B cell (primary cell): ENCODE measurements around the gene DUSP15. TPM values are rescaled to one million over a fixed set of nuclear protein-coding genes. Genes with fewer than 3 reads are reported as not detected.

ENCODE experiments used
- ATAC-seq: fragments of 200-7000 bp; cut with Tn5 transposase; one replicate; pipeline ENCODE4 v1.10.0; 2021; ENCODE audit warnings: low read depth, mild to moderate bottlenecking, moderate number of reproducible peaks, moderate library complexity
- CTCF ChIA-PET: fragments of 350-600 bp; sonication (Branson Sonifier 250); formaldehyde crosslinking; loops from one replicate; lab custom pipeline; 2021; ENCODE audit warnings: antibody characterized with exemption, inconsistent platforms; lab: Charles Lee
- POLR2A ChIA-PET: fragments of 350-600 bp; sonication (Branson Sonifier 250); formaldehyde crosslinking; loops from one replicate; lab custom pipeline; 2021; ENCODE audit warnings: antibody characterized with exemption; lab: Charles Lee
- DNase-seq: peaks from one replicate; pipeline ENCODE4 v3.0.0; 2013
- H2AFZ ChIP-seq: 2 replicates; pipeline ENCODE4 v1.6.1; 2012; ENCODE audit warnings: mild to moderate bottlenecking, low read depth, low read length; ENCODE audit not compliant: insufficient read depth, poor library complexity, severe bottlenecking
- H3K27ac ChIP-seq, 2 donors: 1 replicate in 1 of 2; 2 replicates in 1 of 2; pipeline ENCODE4 v1.5.1; 2012 to 2013; ENCODE audit warnings: low read length in 2 of 2, mild to moderate bottlenecking in 2 of 2, moderate library complexity in 1 of 2
- H3K27me3 ChIP-seq, 4 experiments: fragments of 200-600 bp in 1 of 4; sonication (generic) in 1 of 4; replicated peaks in 1 of 4; 1 replicate in 2 of 4; 2 replicates in 2 of 4; pipeline versions ENCODE4 v1.6.1 to v1.7.0; 2013 to 2016; ENCODE audit warnings: low read length in 3 of 4, mild to moderate bottlenecking in 2 of 4, mixed read lengths in 1 of 4, moderate library complexity in 1 of 4; ENCODE audit not compliant: insufficient read depth in 4 of 4, control insufficient read depth in 3 of 4; ENCODE audit errors: control extremely low read depth in 1 of 4
- H3K36me3 ChIP-seq, 2 experiments: replicated peaks in 1 of 2; 1 replicate in 1 of 2; 2 replicates in 1 of 2; pipeline versions ENCODE4 v1.6.1 to v1.7.1; 2013; ENCODE audit warnings: low read length in 1 of 2; ENCODE audit not compliant: insufficient read depth in 2 of 2, control insufficient read depth in 1 of 2; ENCODE audit errors: control extremely low read depth in 1 of 2, extremely low read depth in 1 of 2
- H3K4me1 ChIP-seq, 2 donors: fragments of 200-600 bp in 1 of 2; sonication (generic) in 1 of 2; 1 replicate in 1 of 2; 2 replicates in 1 of 2; pipeline versions ENCODE4 v1.5.1 to v1.6.1; 2013 to 2017; ENCODE audit warnings: low read length in 2 of 2; ENCODE audit not compliant: control insufficient read depth in 2 of 2, insufficient read depth in 2 of 2
- H3K4me2 ChIP-seq: replicated peaks from 2 replicates; pipeline ENCODE3; 2012; ENCODE audit warnings: mild to moderate bottlenecking, low read depth, low read length; ENCODE audit not compliant: poor library complexity, severe bottlenecking
- H3K4me3 ChIP-seq, 5 experiments: fragments of 200-600 bp in 1 of 5; sonication (generic) in 1 of 5; 1 replicate in 3 of 5; 2 replicates in 2 of 5; pipeline versions ENCODE4 v1.5.1 to v1.7.0; 2011 to 2016; ENCODE audit warnings: low read length in 4 of 5, mild to moderate bottlenecking in 4 of 5, low read depth in 2 of 5, control low read depth in 1 of 5, moderate library complexity in 1 of 5; ENCODE audit not compliant: insufficient read depth in 1 of 5; ENCODE audit errors: control extremely low read depth in 1 of 5, extremely low read depth in 1 of 5
- H3K79me2 ChIP-seq: fragments of 200-600 bp; sonication (generic); one replicate; pipeline ENCODE4 v1.6.0; 2016; ENCODE audit warnings: low read length; ENCODE audit not compliant: control insufficient read depth, insufficient read depth
- H3K9ac ChIP-seq: fragments of 200-600 bp; sonication (generic); 2 replicates; pipeline ENCODE4 v1.6.1; 2017; ENCODE audit warnings: mild to moderate bottlenecking, low read length, moderate library complexity
- H3K9me3 ChIP-seq, 3 donors: one replicate each; pipeline versions ENCODE4 v1.6.1 to v1.7.1; 2013; ENCODE audit warnings: low read length in 2 of 3; ENCODE audit not compliant: control insufficient read depth in 2 of 3, insufficient read depth in 1 of 3; ENCODE audit errors: control extremely low read depth in 1 of 3
- H4K20me1 ChIP-seq: 2 replicates; pipeline ENCODE4 v1.6.0; 2012; ENCODE audit warnings: mild to moderate bottlenecking, low read length; ENCODE audit not compliant: insufficient read depth, control insufficient read depth, poor library complexity, severe bottlenecking
- H3K27ac Mint-ChIP-seq: one replicate; pipeline ENCODE4 v1.8.0; 2021; ENCODE audit warnings: mixed read lengths
- H3K27me3 Mint-ChIP-seq: one replicate; pipeline ENCODE4 v1.8.0; 2021; ENCODE audit warnings: mixed read lengths
- H3K4me1 Mint-ChIP-seq: one replicate; pipeline ENCODE4 v1.8.0; 2021; ENCODE audit warnings: mixed read lengths
- H3K4me3 Mint-ChIP-seq: one replicate; pipeline ENCODE4 v1.8.0; 2021; ENCODE audit warnings: mixed read lengths
- H3K9me3 Mint-ChIP-seq: one replicate; pipeline ENCODE4 v1.8.0; 2022; ENCODE audit warnings: mixed read lengths; ENCODE audit not compliant: insufficient read depth
- CTCF ChIP-seq: fragments of 200-600 bp; IDR thresholded peaks from one replicate; pipeline ENCODE4 v1.8.0; 2022; ENCODE audit warnings: antibody characterized with exemption, mild to moderate bottlenecking
- EZH2 ChIP-seq: IDR thresholded peaks from 2 replicates; pipeline ENCODE4 v1.6.1; 2012; ENCODE audit warnings: borderline replicate concordance, low read depth, mild to moderate bottlenecking, moderate library complexity, low read length; ENCODE audit not compliant: insufficient read depth, poor library complexity, severe bottlenecking
- WGBS: methylation state at CpG from one replicate; pipeline ENCODE4 v1.1.5; 2013; ENCODE audit warnings: missing lambda C conversion rate; ENCODE audit not compliant: insufficient coverage; 5-methylcytosine and 5-hydroxymethylcytosine counted together
- intact Hi-C: fragments of 100-400 bp; cut with micrococcal nuclease; formaldehyde crosslinking; loops from one replicate; pipeline ENCODE4 v1.10.0; 2022
- polyA plus RNA-seq: library from polyadenylated mRNA; depleted of rRNA; stranded (reverse); fragments of >200 nt; gene quantifications from 2 replicates; pipeline ENCODE4 v1.2.3, GENCODE V29; 2012
- total RNA-seq, 2 donors: library from RNA; stranded (reverse); fragments of 120-200 nt in 1 of 2; gene quantifications; 1 replicate in 1 of 2; 2 replicates in 1 of 2; pipeline versions ENCODE4 v1.2.3 to v1.2.4, GENCODE V29; 2013 to 2022

The DUSP15 gene
- total and polyA plus RNA-seq, 2 donors (not counting 1 experiment from before 2014, with no cell fraction given) = 0.78 to 3.3 TPM

DNA sequence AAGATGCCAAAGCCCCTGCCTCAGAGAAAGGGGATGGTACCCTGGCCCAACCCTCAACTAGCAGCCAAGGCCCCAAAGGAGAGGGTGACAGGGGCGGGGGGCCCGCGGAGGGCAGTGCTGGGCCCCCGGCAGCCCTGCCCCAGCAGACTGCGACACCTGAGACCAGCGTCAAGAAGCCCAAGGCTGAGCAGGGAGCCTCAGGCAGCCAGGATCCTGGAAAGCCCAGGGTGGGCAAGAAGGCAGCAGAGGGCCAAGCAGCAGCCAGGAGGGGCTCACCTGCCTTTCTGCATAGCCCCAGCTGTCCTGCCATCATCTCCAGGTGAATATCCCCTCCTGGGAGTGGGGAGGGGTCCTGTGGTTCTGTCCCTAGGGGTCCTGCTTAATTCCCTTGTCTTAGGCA, 50.1 kb downstream of the DUSP15 start:
- H3K9ac ChIP-seq = no peak overlapping the region
- Mint-ChIP-seq H3K27ac (no peak overlapping the region), H3K27me3 (peaks cover 8% of the 10 kb centered on the region), H3K9me3 (no peaks in the 10 kb centered on the region), H3K4me3 (no peak overlapping the region), H3K4me1 (peaks cover 8% of the 10 kb centered on the region)
- H3K27ac ChIP-seq = no peak overlapping the region
- intact Hi-C loops = no loop called here
- no peak overlapping the region for H2AFZ ChIP-seq
- ChIA-PET POLR2A (no interaction called here), CTCF (interaction anchor here (1.4 to 4.2 kb wide), 2 partner anchors 27 to 206 kb away, joined by 3 to 15 read pairs; no protein-coding TSS in a partner anchor)
- no peak for DNase-seq
- 93% methylated on average over 6 of the region's 6 CpGs for WGBS
- no peak for ATAC-seq
- peaks cover 6 to 8% of the 10 kb centered on the region in 2 donors for H3K4me1 ChIP-seq
- H3K27me3 ChIP-seq = peaks cover 0 to 9% (median 0%) of the 10 kb centered on the region in 4 experiments
- TF ChIP-seq CTCF = no peak
- TF ChIP-seq EZH2 = no peak
- no peaks in the 10 kb centered on the region for H3K36me3 ChIP-seq
- H3K4me3 ChIP-seq = no peak overlapping the region
- H4K20me1 ChIP-seq = no peaks in the 10 kb centered on the region
- H3K79me2 ChIP-seq = no peaks in the 10 kb centered on the region
- H3K4me2 ChIP-seq = no peak overlapping the region
- no peaks in the 10 kb centered on the region for H3K9me3 ChIP-seq

DNA sequence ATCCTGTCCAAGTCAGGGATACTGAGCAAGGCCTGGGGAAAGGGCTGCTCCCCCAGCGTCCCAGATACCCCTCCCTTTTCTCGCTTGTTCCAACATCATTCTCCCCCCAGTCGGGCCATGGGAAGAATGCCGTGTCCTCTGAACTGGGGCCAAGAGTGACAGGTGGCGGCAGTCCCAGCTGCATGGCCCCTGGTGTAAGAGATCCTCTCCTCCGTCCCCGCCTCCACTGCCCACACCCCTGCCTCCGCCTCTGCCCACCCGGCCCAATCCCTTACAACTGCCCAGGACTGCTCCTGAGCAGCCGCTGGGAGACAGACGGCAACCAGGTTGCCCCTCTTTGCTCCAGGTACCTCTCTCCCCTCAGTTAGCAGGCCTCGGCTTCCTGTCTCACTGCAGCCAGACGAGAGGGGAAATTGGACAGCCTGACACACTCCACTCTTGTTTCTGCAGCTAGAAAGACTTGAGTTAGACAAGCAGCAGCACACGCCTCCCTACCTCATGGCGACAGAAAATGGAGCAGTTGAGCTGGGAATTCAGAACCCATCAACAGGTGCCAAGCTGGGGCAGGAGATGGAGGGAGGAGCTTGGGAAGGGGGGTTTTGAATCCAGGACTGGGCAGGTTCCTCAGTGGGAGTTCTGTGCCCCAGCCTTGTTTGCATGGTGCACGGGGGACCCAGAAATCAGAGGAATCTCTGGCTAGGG, 51.1 kb downstream of the DUSP15 start, which contains the start of gene MYLK2:
Gene MYLK2, plus strand, starts transcription at position 274 of the 702 bp plus-strand sequence. Its CDS starts 225 bp downstream, at position 499.
- Histone ChIP-seq H3K4me3 (no peak within 1 kb of the TSS), H3K27ac (no peak within 1 kb of the TSS), H3K4me1 (peaks cover 6 to 8% of the 10 kb centered on the region in 2 donors), H2AFZ (no peak within 1 kb of the TSS), H3K79me2 (no peaks in the 10 kb centered on the region), H3K4me2 (no peak within 1 kb of the TSS), H4K20me1 (no peaks in the 10 kb centered on the region), H3K9ac (no peak within 1 kb of the TSS), H3K36me3 (no peaks in the 10 kb centered on the region), H3K27me3 (peaks cover 0 to 9% (median 0%) of the 10 kb centered on the region in 4 experiments), H3K9me3 (no peaks in the 10 kb centered on the region)
- no peak for TF ChIP-seq EZH2
- no peak for TF ChIP-seq CTCF
- DNase-seq (no peak), ATAC-seq (no peak)
- H3K4me1 Mint-ChIP-seq = peaks cover 8% of the 10 kb centered on the region
- ChIA-PET POLR2A (no interaction called here), CTCF (interaction anchor here (4.2 kb wide), 1 partner anchor 28 kb away, joined by 15 read pairs; no protein-coding TSS in a partner anchor)
- intact Hi-C loops = no loop called here
- WGBS = 94% methylated on average over 16 of the region's 16 CpGs
- no peak within 1 kb of the TSS for H3K27ac Mint-ChIP-seq
- H3K9me3 Mint-ChIP-seq = no peaks in the 10 kb centered on the region
- peaks cover 8% of the 10 kb centered on the region for H3K27me3 Mint-ChIP-seq
- H3K4me3 Mint-ChIP-seq = no peak within 1 kb of the TSS
